Measurements from ENCODE around the gene NFS1. TPM values are rescaled to one million over a fixed set of nuclear protein-coding genes. Genes with fewer than 3 reads are reported as not detected.
"Not testable (repeated sequence)": the region's sequence is repeated elsewhere in the genome, so short reads cannot be mapped to it uniquely, and the experiment has no call there.

NFS1 gene
- total RNA-seq, 1 experiment from 2014 or later, result 94.3 TPM

DNA sequence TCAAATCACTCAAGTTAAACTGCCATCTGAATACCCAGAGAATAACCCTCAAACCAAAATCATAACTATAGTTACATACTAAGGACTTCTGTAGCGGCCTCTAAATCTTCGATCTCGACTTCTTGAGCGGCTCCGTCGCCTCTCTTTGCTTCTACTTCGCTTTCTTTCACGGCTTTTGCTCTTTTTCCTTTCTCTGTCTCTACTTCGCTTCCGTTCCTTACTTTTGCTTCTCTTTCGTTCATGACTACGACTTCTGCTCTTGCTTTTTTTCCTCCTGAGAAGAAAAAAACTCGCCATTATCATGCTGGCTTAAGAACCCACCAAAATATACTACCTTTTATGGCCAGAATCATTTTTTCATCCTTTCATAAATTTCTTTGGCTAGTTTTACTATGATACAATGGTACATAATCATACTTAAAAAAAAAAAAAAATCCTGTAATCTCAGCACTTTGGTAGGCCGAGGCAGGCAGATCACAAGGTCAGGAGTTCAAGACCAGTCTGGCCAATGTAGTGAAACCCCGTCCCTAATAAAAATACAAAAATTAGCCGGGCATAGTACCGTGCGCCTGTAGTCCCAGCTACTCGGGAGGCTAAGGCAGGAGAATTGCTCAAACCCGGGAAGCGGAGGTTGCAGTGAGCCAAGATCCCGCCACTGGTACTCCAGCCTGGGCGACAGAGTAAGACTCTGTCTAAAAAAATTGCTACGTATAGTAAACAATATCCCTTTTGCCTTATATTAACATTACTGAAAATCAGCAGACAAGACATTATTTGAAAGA, 32.9 kb upstream of the NFS1 start:
- Histone ChIP-seq H3K4me3 (no peak overlapping the region), H3K9me3 (no peaks in the 10 kb centered on the region), H3K27me3 (no peaks in the 10 kb centered on the region), H3K36me3 (peaks cover 100% of the 10 kb centered on the region)
- DNase-seq, result no peak

DNA sequence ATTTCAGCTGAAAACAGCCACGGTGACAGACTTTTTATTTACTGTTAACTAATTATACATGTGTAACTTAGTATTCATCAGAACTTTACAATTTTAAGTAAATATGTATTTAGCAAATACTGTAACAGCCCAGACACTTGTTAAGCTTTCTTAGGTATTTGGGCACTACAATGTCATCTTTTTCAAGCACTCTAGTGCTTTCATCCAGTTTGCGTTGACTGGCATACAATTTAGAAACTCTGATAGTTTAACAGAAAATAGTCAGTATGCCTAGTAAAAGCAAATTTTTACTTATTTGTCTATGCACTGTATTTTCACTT, 32.3 kb upstream of the NFS1 start:
- Histone ChIP-seq H3K27me3 (no peaks in the 10 kb centered on the region), H3K4me3 (no peak overlapping the region), H3K9me3 (no peaks in the 10 kb centered on the region), H3K36me3 (peaks cover 100% of the 10 kb centered on the region)
- DNase-seq, result no peak

GRCh38 chr20:35730583-35731468, 31.7 kb upstream of the NFS1 start:
- H3K27me3 ChIP-seq, result no peaks in the 10 kb centered on the region
- no peak for DNase-seq
- no peaks in the 10 kb centered on the region for H3K9me3 ChIP-seq
- H3K4me3 ChIP-seq, result no peak overlapping the region
- H3K36me3 ChIP-seq, result peaks cover 100% of the 10 kb centered on the region

DNA sequence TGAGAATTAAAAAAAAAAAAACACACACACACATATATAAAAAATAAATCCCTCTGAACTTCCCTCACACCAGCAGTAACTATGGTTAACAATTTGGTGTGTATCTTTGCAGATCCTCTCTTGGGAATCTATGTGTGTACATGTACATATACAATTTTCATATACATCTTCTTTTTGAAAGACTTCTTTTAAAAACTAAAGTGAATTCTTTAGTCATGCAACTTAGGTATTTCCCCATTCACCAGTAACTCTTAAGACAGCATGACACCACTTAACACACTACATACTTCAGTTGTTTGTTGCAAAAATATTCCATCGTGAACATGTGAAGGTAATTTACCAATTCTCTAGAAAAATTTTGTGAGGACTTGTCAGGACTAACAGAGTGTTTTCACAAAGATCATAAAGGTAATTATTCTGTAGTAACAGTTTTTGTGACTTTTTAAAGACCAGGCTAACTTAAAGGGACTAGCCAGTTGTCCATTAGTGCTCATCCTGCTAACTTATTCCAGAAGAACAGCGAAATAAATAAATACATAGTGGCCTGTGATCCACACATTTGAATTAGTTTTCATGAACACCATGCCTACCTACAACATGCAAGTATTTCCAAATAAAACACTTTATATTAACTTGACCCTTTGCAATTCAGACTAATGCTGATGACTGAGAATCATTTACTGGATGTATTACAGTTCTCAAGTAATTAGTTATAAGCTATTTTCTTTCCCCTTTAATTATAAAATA, 30.9 kb upstream of the NFS1 start:
- no peak overlapping the region for H3K4me3 ChIP-seq
- no peaks in the 10 kb centered on the region for H3K9me3 ChIP-seq
- no peaks in the 10 kb centered on the region for H3K27me3 ChIP-seq
- DNase-seq, result no peak
- H3K36me3 ChIP-seq, result peaks cover 100% of the 10 kb centered on the region

GRCh38 chr20:35729283-35729807, 30.2 kb upstream of the NFS1 start:
- peaks cover 100% of the 10 kb centered on the region for H3K36me3 ChIP-seq
- no peaks in the 10 kb centered on the region for H3K9me3 ChIP-seq
- DNase-seq, result no peak
- H3K27me3 ChIP-seq, result no peaks in the 10 kb centered on the region
- H3K4me3 ChIP-seq, result no peak overlapping the region

GRCh38 chr20:35726842-35727711, 27.9 kb upstream of the NFS1 start:
- no peak for DNase-seq
- no peaks in the 10 kb centered on the region for H3K9me3 ChIP-seq
- no peak overlapping the region for H3K4me3 ChIP-seq
- H3K36me3 ChIP-seq, result peaks cover 98% of the 10 kb centered on the region
- H3K27me3 ChIP-seq, result no peaks in the 10 kb centered on the region

- H3K9me3 ChIP-seq, result no peaks in the 10 kb centered on the region
- peaks cover 98% of the 10 kb centered on the region for H3K36me3 ChIP-seq
- DNase-seq, result no peak
- H3K27me3 ChIP-seq, result no peaks in the 10 kb centered on the region
- no peak overlapping the region for H3K4me3 ChIP-seq
Measured at GRCh38 chr20:35724321-35725230, 25.4 kb upstream of the NFS1 start.

DNA sequence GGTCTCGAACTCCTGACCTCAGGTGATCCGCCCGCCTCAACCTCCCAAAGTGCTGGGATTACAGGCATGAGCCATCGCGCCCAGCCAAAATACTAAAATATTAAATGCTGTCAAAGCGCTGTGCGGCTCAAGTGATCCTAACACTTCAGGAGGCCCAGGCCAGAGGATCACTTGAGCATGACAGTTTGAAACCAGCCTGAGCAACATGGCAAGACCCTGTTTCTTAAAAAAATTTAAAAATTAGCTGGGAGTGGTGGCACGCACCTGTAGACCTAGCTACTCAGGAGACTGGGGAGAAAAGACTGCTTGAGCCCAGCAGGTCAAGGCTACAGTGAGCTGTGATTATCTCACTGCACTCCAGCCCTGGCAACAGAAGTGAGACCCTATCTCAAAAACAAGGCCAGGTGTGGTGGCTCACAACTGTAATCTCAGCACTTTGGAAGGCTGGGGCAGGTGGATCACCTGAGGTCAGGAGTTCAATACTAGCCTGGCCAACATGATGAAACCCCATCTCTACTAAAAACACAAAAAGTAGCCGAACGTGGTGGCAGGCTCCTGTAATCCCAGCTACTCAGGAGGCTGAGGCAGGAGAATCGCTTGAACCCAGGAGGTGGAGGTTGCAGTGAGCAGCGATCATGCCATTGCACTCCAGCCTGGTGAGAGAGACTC, 24.6 kb upstream of the NFS1 start:
- not testable (repeated sequence) for H3K4me3 ChIP-seq, DNase-seq, H3K9me3 ChIP-seq, H3K27me3 ChIP-seq
- peaks cover 98% of the 10 kb centered on the region for H3K36me3 ChIP-seq

- DNase-seq, H3K27me3 ChIP-seq: not testable (repeated sequence)
- peaks cover 98% of the 10 kb centered on the region for H3K36me3 ChIP-seq
Measured at GRCh38 chr20:35723275-35723639, 24.1 kb upstream of the NFS1 start.

GRCh38 chr20:35721621-35722020, 22.5 kb upstream of the NFS1 start:
- Histone ChIP-seq H3K36me3 (peaks cover 98% of the 10 kb centered on the region), H3K4me3 (no peak overlapping the region), H3K27me3 (no peaks in the 10 kb centered on the region), H3K9me3 (no peaks in the 10 kb centered on the region)
- DNase-seq, result no peak

More at GRCh38 chr20:35723275-35723639, 24.1 kb upstream of the NFS1 start:
- not testable (repeated sequence) for H3K4me3 ChIP-seq, H3K9me3 ChIP-seq

- Histone ChIP-seq H3K9me3 (no peaks in the 10 kb centered on the region), H3K4me3 (no peak overlapping the region), H3K36me3 (peaks cover 98% of the 10 kb centered on the region), H3K27me3 (no peaks in the 10 kb centered on the region)
- no peak for DNase-seq
Measured at GRCh38 chr20:35721219-35721618, 22.1 kb upstream of the NFS1 start.

DNA sequence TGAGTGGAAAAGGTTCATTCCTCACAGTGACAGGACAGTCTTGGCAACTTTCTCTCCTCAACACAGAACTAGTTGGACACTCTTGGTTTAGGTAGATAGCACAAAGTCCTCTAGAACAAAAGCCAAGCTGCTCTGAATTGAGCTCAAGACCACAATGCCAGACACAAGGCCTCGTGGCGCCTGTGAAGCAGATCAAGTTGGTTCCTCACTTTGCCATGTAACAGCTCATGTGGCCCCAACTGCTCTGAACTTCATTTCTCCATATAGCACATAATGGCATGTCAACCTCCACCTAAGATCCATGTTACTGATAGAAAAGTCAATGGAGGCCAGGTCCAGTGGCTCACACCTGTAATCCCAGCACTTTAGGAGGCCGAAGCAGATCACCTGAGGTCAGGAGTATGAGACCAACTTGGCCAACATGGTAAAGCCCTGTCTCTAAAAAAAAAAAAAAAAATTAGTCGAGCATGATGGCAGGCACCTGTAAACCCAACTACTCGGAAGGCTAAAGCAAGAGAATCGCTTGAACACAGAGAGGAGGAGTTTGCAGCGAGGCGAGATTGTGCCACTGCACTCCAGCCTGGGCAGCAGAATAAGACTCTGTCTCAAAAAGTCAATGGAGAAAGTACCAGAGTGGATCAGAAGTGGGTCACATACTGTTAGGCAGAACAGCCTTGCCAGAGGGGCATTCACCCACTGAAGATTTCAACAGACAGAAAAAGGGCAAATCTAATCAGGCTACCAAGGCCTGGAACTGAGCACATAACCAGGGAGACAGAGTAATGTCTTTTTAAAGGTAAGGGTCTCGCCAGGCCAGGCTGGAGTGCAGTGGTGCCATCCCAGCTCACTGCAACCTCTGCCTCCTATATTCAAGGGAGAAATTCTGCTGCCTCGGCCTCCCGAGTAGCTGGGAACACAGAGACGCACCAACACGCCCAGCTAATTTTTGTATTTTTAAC, 21.3 kb upstream of the NFS1 start:
- no peaks in the 10 kb centered on the region for H3K27me3 ChIP-seq
- DNase-seq, result no peak
- peaks cover 98% of the 10 kb centered on the region for H3K36me3 ChIP-seq
- no peaks in the 10 kb centered on the region for H3K9me3 ChIP-seq
- H3K4me3 ChIP-seq, result no peak overlapping the region

DNA sequence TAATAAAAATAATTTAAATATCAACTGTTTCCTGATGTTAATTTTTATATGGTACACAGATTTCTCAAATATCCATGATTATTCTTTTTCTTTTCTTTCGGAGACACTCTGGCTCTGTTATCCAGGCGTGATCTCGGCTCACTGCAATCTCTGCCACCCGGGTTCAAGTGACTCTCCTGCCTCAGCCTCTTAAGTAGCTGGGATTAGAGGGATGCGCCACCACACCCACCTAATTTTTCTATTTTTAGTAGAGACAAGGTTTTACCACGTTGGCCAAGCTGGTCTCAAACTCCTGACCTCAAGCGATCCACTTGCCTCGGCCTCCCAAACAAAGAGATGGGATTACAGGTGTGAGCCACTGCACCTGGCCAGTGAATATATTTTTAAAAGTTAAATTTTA, 20.6 kb upstream of the NFS1 start:
- Histone ChIP-seq H3K36me3 (peaks cover 98% of the 10 kb centered on the region), H3K4me3 (no peak overlapping the region), H3K27me3 (no peaks in the 10 kb centered on the region), H3K9me3 (no peaks in the 10 kb centered on the region)
- DNase-seq, result no peak
